ENCODE measurements around the gene E2F4.
A peak's percentile ranks its signal among the peaks of the same experiment; 100 is the strongest.

Gene E2F4

DNA sequence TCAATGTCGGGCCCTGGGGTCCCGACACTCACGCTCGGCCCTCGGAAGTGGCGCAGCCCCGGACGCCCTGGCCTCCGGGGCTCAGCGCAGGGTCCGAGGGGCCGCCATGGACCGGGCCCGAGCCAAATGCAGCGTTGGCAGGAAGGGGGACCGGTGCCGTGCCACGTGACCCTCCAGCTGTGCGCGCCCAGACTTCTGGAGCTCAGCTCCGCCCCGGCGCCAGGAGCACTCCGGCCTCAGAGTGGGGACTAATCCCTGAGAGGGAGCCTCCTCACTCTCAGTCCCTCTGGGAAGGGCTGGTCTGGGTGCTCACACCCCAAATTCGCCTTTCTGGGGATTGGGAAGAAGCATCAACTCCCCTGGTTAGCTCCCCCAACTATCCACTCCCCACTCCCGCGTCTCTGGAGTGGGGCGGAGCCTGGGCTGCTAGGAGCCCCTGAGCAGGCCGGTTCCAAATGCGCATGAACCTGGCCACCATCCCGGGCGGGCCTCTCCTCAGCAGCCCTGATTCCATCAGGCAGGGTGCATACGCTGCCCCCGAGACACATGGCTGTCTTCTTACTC lies 41.0 kb upstream of the E2F4 start, which contains the start of gene B3GNT9:
Gene B3GNT9, minus strand, starts transcription at position 166 of the 564 bp plus-strand sequence. CDS start 513 bp downstream, outside the sequence.
- ChIA-PET CTCF (interaction anchor here (0.7 to 11.2 kb wide), 14 partner anchors 9 to 256 kb away, joined by 3 to 207 read pairs (median 5); partner anchors contain the start of genes FBXL8, HSF4, MATCAP1 and NOL3), POLR2A (interaction anchor here (0.7 to 1.2 kb wide), 4 partner anchors 9 to 133 kb away, joined by 3 to 5 read pairs (median 4); no protein-coding TSS in a partner anchor)
- TF ChIP-seq, protein P1, sequence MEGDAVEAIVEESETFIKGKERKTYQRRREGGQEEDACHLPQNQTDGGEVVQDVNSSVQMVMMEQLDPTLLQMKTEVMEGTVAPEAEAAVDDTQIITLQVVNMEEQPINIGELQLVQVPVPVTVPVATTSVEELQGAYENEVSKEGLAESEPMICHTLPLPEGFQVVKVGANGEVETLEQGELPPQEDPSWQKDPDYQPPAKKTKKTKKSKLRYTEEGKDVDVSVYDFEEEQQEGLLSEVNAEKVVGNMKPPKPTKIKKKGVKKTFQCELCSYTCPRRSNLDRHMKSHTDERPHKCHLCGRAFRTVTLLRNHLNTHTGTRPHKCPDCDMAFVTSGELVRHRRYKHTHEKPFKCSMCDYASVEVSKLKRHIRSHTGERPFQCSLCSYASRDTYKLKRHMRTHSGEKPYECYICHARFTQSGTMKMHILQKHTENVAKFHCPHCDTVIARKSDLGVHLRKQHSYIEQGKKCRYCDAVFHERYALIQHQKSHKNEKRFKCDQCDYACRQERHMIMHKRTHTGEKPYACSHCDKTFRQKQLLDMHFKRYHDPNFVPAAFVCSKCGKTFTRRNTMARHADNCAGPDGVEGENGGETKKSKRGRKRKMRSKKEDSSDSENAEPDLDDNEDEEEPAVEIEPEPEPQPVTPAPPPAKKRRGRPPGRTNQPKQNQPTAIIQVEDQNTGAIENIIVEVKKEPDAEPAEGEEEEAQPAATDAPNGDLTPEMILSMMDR (IDR thresholded peaks at IDR 0.05; ENCODE audit: control extremely low read depth, extremely low read depth, low read depth, missing control alignments), result no peak
- DNase-seq (ENCODE audit: extremely low spot score), result peak; percentile 75

DNA sequence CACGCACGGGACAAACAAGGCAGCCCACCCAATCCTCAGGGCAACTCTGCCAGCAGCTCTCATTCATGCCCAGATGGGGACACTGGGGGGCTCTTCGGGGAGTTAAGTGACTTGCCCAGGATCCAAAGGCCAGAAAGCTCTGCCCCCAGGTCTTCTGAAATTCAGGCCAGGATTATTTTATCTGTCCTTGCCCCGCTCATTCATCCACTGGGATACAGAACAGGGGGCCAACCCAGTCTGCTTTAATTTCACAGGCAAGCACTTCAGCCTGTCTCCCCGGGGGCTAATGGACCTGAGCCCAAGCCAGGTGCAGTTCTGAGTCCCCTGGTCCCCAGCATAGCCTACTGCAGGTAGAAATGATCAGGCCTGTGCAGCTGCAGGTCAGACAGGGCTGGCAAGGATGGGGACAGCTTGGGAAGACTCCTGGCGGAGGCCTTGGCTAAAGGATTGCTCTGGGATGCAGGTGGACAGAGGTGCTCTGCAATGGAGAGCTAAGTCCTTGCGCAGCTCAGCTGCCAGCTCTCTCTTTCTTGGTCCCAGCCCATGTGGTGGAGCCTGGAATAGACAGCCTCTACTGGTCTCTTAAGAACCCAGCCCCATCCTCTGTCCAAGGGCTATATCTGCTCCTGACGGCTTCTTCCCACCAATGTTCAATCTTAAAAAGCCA lies 40.4 kb upstream of the E2F4 start:
- TF ChIP-seq, protein P1 (IDR thresholded peaks at IDR 0.05; ENCODE audit: control extremely low read depth, extremely low read depth, low read depth, missing control alignments), result no peak
- POLR2A ChIA-PET, result interaction anchor here (1.0 to 1.2 kb wide), 3 partner anchors 10 to 134 kb away, joined by 3 to 5 read pairs (median 4); no protein-coding TSS in a partner anchor
- CTCF ChIA-PET, result interaction anchor here (0.8 to 11.2 kb wide), 16 partner anchors 8 to 256 kb away, joined by 3 to 207 read pairs (median 6); partner anchors contain the start of genes FBXL8, HSF4, MATCAP1 and NOL3
- no peak for DNase-seq (ENCODE audit: extremely low spot score)

DNA sequence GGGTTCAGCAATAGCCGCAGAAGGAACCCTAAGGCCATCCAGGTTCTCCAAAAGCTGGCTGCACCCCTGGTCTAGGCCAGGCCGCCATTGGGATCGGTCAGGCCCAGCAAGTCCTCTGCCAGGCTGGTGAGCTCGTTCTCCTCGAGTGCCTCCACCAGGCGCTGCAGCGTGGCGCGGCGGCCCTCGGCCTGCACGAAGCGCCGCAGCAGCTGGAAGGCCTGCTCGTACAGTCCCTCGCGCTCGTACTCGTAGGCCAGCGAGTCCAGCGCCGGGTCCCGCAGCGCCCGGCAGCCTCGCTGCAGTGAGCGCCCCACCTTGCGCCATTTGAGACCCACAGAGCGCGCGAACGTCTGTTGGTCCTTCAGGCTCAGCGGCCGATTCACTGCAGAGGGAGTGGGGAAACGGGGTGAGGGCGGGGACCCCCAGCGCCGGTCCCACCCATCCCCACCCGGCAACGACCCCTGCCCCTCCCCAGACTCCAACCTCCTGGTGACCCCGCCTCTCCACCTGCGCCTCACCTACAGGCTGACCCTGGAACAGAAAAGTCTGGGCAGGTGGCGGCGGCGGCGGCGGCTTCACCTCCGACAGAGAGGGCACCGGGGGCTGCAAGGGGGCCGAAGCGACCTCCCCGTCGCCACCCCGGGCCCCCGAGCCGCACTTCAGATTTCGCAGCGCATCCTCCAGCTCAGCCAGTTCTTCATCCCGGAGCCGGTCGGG lies 37.2 kb upstream of the E2F4 start:
- TF ChIP-seq, protein P1 (IDR thresholded peaks at IDR 0.05; ENCODE audit: control extremely low read depth, extremely low read depth, low read depth, missing control alignments), result no peak
- ChIA-PET CTCF (interaction anchor here (0.7 to 11.2 kb wide), 70 partner anchors 7 to 324 kb away, joined by 3 to 207 read pairs (median 5); partner anchors contain the start of genes CBFB, CES3, E2F4 and EXOC3L1), POLR2A (no interaction called here)
- DNase-seq (ENCODE audit: extremely low spot score), result no peak

DNA sequence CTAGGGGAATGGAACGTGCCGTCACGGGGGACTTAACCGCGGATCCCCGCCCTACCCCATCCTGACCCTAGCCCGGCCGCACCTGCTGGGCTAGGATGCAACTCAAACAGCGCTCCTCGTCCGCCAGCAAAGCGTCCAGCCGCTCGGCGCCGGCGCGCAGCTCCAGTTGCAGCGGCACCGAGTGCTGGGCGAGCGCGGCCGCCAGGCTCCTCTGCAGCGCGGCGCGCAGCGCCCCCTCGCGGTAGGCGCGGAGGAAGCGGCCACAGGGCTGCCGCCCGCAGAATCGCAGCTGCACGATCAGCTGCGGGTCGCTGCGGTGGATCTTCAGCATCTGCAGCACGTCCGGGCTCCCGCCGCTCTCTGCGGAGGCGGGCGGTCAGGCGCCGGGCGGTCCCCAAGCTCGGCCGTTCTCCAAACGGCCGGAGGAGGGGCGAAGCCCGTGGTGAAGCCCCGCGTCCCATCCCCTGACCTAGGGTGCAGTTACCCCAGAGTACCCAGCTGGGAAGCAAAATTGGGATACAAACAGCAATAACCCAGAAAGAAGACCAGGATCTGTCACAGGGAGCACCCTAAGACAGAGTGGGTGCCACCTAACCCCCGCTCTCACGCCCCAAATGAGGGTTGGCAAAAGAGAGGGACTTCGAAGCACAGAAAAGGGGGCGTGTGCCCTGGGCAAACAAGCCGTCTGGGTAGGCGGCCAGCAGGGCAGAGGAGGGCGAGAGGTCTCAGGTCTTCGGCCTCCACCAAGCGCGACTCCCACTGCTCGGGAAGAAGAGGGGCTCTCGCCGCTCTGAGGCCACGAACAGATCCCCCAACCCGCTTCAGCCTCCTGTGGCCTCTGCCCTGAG lies 36.4 kb upstream of the E2F4 start:
- ChIA-PET POLR2A (no interaction called here), CTCF (interaction anchor here (0.6 to 11.2 kb wide), 72 partner anchors 8 to 325 kb away, joined by 3 to 207 read pairs (median 4); partner anchors contain the start of genes CBFB, CES3, E2F4 and EXOC3L1)
- TF ChIP-seq, protein P1 (IDR thresholded peaks at IDR 0.05; ENCODE audit: control extremely low read depth, extremely low read depth, low read depth, missing control alignments), result peak; percentile 96
- DNase-seq (ENCODE audit: extremely low spot score), result peak; percentile 88

- ChIA-PET CTCF (interaction anchor here (0.7 to 11.2 kb wide), 33 partner anchors 8 to 326 kb away, joined by 3 to 207 read pairs (median 7); partner anchors contain the start of genes CBFB, HSF4, NAE1 and NOL3), POLR2A (no interaction called here)
- no peak for DNase-seq (ENCODE audit: extremely low spot score)
- TF ChIP-seq, protein P1 (IDR thresholded peaks at IDR 0.05; ENCODE audit: control extremely low read depth, extremely low read depth, low read depth, missing control alignments), result no peak
Measured at GRCh38 chr16:67156143-67156844, 35.7 kb upstream of the E2F4 start.
